COLO668 (cell line): ENCODE results near the gene PPP2R5C.
A peak's percentile ranks its signal among the peaks of the same experiment; 100 is the strongest.

Experiments used
- DNase-seq: peaks from one replicate; lab custom pipeline; 2025; ENCODE audit not compliant: unreplicated experiment; lab: John Stamatoyannopoulos, UW

PPP2R5C gene

GRCh38 chr14:101859958-101860357 is 98.4 kb downstream of the PPP2R5C start:
- DNase-seq = no peak

GRCh38 chr14:101861464-101861863 is 100.0 kb downstream of the PPP2R5C start:
- DNase-seq = no peak

DNA sequence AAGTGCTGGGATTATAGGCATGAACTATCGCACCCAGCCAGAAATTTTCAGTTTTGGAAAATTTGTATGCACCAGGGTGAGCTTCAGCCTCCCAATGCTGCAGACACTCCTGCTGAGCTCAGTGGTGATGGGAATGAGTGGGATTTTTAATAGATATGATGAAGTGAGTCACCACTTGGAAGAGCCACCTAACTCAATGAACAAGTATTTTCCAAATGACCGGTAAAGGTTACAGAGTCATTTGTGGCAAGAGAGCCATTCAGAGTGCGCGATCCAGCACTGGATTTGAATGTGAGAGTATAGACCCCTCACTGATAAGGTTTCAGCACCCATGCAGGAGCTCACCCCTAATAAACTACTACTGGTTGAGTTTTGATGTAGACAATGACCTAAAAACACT is 100.7 kb downstream of the PPP2R5C start:
- DNase-seq = no peak

GRCh38 chr14:101862711-101863110 is 101.2 kb downstream of the PPP2R5C start:
- DNase-seq = no peak

GRCh38 chr14:101865288-101865687 is 103.8 kb downstream of the PPP2R5C start:
- DNase-seq = no peak

GRCh38 chr14:101867854-101868253 is 106.3 kb downstream of the PPP2R5C start:
- no peak for DNase-seq

DNA sequence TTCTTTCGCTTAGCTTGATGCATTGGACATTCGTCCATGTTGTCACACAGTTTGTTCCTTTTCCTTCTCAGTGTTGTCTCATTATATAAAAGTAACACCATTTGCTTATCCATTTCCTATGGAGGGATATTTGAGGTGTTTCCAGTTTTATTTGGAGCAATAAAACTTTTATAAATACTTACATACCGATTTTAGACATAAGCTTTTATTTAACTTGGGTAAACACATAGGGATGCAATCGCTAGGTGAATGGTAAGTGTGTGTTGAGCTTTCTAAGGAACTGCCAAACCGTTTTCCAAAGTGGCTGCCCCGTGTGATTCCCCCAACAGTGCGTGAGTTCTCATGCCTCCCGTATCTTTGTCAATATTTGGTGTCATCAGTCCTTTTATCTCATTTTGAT is 107.7 kb downstream of the PPP2R5C start:
- DNase-seq = no peak

GRCh38 chr14:101870273-101870939 is 108.9 kb downstream of the PPP2R5C start:
- no peak for DNase-seq

DNA sequence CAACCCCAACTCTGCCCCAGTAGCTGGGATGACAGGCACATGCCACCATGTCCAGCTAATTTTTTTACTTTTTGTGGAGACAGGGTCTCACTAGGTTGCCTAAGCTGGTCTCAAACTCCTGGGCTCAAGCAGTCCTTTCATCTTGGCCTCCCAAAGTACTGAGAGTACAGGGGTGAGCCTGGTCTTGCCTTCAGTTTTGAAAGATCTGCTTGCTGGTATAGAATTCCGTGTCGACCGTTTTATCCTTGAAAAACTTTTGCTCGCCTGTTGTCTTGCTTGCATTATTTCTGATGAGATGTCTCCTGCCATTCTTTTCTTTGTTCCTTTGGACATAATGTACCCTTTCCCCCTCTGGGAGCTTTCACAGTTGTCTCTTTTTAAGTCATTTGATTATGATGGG is 110.8 kb downstream of the PPP2R5C start:
- no peak for DNase-seq

GRCh38 chr14:101873076-101873825 is 111.7 kb downstream of the PPP2R5C start:
- no peak for DNase-seq

GRCh38 chr14:101873991-101874390 is 112.5 kb downstream of the PPP2R5C start:
- no peak for DNase-seq

DNA sequence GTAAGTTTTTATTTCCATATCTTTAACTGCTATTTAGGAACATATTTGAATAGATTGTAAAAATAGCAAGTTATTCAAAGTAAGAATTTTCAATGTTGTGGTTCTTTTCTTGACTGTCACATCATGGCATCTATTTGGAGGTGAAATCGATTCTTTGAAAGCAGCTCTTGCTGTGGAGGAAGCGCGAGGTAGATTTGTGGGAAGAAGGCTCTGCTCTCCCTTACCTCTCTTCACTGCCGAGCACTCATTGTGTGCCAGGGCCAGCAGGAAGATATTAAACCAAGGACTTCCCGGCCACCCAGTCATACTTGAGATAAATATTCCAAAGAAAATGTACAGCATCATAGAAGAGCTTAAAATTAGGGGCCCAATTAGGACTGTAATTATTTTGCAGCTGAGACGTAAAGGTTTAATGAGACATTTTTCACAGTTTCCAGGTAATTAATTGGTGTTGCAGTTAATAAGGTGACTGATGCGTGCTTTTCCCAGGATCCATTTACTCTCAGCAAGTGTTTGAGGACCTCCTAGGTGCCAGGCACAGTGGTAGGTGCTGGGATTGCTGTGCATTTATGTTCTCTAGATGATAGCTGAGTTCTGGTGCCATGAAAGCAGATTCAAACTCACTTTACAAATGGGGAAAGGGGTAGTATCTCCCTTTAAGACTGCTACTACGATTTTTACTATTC is 113.7 kb downstream of the PPP2R5C start:
- no peak for DNase-seq

GRCh38 chr14:101875727-101876554 is 114.4 kb downstream of the PPP2R5C start:
- DNase-seq = no peak

- DNase-seq = peak; percentile 36
Measured at GRCh38 chr14:101876555-101876938, 115.0 kb downstream of the PPP2R5C start.

GRCh38 chr14:101877766-101878165 is 116.3 kb downstream of the PPP2R5C start:
- DNase-seq = no peak

DNA sequence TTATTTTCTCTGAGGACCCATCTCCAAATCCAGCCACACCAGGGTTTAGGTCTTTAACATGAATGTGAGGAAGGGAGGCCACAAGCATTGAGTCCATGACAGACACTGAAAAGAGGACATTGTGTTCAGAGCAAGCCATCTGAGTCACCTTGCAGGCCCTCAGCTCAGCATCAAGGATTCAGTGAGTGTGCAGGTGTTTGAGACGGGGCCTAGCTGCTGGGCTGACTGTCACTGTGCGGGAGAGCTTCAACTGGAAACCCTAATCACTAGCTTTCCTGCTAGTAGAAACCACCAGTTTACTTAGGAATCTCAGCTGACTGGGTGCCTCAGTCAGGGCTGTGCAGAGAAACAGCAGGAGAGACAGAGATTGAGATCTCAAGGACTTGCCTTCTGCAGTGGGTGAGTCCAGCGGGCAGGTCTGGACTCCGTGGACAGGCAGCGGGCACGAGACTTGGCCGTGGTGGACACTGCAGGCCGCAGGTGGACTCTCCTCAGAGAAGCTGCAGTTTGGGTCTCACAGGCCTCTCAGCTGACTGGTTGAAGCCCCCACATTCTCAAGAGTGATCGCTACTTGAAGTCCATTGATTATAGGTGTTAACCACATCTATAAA is 116.8 kb downstream of the PPP2R5C start:
- no peak for DNase-seq

DNA sequence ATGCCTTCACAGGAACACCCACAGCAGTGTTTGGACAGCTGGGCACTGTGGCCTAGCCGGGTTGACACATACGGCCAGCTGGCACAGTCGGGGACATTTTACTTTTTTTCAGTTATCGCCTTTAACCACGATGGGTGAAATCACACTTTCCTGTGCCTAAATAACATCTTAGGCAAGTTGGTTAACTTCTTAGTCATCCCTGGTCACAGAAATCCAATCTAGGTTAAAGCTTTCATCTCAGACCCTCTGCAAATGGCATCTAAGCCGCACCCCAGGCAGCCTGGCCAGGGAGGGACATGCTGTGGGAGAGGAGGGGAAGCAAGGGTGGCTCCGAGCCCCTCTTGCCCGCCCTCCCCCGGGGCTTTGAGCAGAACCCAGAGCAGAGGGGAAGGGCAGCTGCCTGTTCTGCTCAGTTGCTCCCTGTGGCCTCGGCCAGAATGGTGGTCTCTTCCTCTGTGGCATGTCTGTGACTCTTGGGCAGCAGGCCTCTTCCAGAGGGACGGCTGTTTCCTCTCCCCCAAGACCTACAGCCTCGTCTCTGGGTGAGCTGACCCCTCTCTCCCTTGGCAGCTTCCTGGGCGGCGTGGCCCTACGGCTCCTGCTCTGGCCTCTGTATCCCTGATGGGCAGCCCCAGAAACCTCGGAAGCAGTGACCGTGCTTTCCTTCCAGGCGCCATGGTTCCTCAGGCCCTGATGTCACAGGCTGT is 117.5 kb downstream of the PPP2R5C start:
- no peak for DNase-seq

GRCh38 chr14:101879529-101880336 is 118.2 kb downstream of the PPP2R5C start:
- DNase-seq = no peak

GRCh38 chr14:101881426-101881825 is 119.9 kb downstream of the PPP2R5C start:
- no peak for DNase-seq
